Anterior cingulate cortex (tissue), 58 donors: ENCODE measurements around the gene CBLIF.
"Not testable (repeated sequence)": the region's sequence is repeated elsewhere in the genome, so short reads cannot be mapped to it uniquely, and the experiment has no call there.

ENCODE experiments used
- DNase-seq, 58 donors: peaks; one replicate each; lab custom pipeline; 2025; lab: John Stamatoyannopoulos, UW

The CBLIF gene

DNA sequence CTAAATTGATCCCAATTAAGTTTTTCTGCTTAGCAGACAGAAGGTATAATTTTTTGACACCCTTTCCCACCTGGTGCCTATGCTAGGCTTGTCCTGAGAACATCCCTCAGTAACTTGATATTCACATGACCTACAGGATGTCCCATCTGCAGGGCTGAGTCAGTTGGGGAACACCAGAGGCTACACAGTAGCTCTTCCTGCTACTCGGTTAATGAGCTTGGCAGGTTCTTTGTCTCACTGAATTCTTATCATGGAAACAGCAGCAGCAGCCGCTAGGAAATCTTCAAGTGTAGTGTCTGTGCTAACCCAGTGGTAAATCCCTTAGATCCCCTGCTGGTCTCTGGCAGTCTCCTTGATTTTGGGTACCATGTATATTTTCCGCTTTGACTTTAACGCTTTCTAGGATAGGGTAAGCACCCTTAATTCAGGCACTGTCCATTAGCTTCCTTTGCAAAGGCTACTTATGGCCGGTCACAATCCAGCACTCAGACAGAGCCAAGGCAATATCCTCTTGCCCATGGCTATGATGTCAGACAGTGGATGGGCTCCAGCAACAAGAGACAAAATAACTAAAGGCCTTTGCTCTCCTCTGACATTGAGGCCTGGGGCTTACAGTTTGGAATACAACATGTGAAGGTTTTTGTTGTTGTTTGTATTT lies 43.2 kb downstream of the CBLIF start:
- peak in 25 of 58 donors; percentile 3 to 69 (median 30) for DNase-seq

GRCh38 chr11:59801160-59801706 lies 44.1 kb downstream of the CBLIF start:
- peak in 1 of 58 donors; percentile 26 for DNase-seq

DNA sequence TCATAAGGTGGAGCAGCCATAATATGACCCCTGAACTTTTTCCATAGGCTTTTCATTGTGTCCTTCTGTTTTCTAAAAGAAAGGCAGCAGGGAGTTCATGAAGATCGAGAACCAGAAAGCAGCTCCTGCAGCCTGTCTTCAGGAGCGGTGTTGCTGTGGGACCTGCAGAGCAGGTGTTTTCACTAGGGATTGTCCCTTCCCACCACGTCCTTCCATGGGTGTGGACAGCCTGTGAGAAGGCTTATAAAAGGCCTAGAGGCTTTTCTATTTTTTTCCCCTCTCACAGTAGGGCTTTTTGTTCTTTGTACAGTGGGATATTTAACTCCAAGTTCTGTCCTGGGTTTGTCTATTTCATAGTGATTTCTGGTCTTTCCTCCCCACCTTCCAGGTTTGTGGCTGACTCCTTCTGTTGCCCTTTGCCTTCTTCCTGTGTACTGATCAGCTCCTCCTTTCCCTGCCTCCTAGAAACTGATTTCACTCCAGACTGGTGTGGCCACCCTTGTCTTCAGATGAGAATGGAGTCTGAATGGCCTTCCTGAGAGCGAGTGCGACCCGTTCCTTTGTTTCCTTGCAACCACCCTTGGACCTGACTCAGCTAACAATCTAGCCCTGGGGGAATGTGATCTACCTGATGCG lies 44.8 kb downstream of the CBLIF start:
- no peak for DNase-seq

GRCh38 chr11:59794417-59794816 lies 50.9 kb downstream of the CBLIF start:
- no peak for DNase-seq

DNA sequence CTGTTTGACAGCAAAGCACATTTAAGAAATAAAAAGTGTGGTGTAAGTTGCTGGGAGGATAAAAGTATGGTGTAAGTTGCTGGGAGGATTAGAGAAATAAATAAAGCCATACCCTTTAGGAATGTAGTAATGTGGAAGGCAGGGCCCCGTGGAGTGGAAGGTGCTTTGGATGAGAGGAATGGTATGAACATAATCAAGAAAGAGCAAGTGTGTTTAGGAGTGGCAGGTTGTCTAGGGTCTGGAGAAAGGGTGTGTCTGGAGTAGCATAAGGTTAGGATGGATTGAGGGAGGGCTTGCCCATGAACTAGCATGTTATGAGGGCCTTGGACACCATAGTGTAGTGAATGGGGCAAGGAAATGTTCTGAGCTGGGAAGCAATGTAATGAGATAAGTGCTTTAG lies 52.8 kb downstream of the CBLIF start:
- DNase-seq, result no peak

- DNase-seq, result no peak
Observed at GRCh38 chr11:59791639-59792038, 53.7 kb downstream of the CBLIF start.

DNA sequence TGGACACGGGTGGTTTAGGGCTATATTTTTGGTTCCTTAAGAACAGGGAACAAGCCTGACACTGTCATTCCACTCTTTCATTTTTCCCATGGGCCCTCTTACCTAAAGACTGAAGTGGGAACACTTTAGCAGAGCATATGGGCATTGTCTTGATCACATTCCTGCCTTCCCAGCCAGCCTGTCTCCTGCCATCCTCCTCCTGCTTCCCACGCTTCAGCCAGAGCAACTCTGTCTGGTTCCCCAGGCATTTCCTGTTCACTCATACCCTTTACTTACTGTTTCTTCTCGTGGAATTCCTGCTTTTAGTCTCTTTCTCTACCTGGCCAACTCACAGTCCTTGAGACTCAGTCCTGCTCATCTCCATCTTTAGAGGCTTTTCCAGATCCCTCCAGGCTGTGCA lies 57.5 kb downstream of the CBLIF start:
- peak in 5 of 58 donors; percentile 4 to 28 (median 19) for DNase-seq

DNA sequence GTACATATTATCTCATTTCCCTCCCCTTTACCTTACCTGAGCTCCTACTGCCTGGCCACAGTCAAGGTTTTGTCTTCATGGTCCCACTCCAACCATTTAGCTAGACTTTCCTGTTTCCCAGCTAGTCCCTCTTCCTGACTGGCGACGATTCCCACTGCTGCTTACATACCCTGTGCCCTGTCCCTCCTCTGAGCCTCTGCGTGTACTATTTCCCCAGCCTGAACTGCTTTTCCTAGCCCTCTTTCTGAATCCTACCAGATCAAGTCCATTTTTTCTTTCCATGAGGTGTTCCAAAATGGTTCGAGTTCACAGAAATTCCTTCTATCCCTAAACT lies 58.1 kb downstream of the CBLIF start:
- DNase-seq, result no peak

GRCh38 chr11:59785818-59786217 lies 59.5 kb downstream of the CBLIF start:
- no peak for DNase-seq

GRCh38 chr11:59784441-59784840 lies 60.9 kb downstream of the CBLIF start:
- not testable (repeated sequence) for DNase-seq

DNA sequence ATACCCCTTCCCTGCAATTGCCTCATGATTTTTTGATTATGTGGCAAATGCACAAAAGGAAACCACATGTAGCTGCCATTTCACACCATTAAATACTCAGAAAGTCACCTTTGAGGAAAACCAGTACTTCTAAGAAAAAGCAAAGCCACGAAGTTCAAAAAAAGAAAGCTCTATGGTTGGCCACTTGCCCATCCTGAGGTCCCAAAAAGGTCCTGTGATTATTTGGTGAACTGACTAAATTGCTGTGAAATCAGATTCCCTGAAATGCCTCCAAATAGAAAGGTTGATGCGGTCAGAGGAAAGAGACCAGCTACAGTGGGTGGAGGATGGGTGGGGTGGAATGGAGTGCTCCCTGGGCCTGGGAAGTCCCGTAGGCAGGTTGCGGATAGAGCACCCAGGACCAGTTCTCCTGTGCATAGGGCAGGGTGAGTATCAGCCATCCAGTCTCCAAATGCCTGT lies 61.6 kb downstream of the CBLIF start:
- DNase-seq, result no peak

DNA sequence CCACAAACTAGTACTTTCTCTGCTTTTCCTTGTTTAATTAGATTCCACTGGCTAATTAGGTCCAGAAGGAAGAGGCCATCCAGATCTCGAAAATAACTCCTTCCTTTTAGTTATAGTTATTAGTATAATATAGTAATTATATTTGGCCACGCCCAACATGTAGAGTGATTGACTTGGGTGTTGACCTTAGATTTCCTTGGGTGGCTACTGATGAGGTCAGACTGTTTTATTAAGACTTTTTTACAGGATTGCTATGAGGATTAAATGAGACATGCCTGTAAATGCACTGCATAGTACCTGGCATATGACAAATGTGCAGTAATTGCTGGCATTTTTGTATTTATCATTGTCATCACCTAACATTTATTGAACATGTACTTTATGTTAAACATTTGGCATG lies 63.2 kb downstream of the CBLIF start:
- DNase-seq, result no peak

DNA sequence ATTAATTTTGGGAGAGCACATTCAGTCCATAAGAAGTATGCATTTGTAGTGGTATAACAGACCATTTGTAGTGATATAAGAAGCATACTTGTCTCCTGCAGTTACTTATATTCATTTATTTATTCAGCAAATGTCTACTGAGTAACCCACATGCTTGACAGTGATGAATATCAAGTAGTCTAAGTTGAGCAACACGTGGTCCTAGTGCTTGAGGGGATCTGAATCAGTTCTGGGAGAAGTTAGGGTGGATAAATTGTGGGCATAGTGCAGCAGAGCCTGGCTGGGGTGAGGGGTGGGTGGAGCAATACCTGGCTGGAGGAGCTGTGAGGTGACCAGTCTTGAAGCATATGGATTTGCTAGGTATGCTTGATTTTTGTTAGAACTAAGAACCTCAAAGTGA lies 65.8 kb downstream of the CBLIF start:
- DNase-seq, result no peak
